Measurements from ENCODE around the gene PWWP2B.

The PWWP2B gene

DNA sequence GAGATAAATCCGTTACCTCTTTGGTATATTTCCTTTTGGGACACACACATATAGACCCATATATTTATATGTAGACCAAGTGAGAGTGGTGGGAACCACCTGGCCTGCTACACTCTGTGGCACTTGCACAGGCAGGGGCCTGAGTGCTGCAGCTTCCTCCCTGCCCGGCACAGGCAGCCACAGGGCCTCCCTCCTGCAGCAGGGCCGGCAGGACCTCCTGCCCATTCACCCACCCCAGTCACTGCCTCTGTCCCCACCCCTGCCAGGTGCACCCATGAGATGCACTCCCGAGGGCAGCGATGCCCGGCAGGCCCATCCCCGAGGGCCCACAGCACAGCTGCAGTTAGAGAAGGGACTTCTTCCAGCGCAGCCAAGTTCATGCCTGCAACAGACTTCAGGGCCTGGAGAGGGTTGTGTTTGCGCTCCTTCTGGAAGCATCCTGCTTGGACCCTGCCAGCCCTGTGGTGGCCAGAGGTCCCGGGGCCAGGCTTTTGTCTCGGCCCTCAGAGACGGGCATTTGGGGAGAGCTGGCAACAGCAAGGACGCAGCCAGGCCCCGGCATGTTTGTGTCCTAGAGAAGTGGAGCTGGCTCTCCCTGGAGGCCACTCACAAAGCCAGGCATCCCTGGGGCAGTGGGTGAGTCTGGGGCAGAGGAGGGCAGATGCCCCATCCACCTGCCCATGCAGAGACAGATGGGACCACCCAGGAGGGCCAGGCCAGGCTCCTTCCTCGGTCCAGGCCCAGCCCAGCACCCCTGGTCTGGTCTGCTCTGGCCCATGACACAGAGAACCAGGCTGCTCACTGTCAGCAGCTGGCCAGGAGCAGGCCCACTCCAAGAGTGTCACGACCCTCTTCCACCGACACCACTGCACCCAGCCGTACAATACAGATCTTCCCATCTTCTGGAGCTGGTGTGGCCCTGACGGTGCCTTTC is 41.4 kb downstream of the PWWP2B start:
- TF ChIP-seq EGR1 (IDR thresholded peaks at IDR 0.05) (no peak), ZBTB7A (IDR thresholded peaks at IDR 0.05; ENCODE audit: low read depth) (no peak), CEBPB (IDR thresholded peaks at IDR 0.05) (no peak), TCF12 (IDR thresholded peaks at IDR 0.05; ENCODE audit: low read depth) (no peak), YY1 (IDR thresholded peaks at IDR 0.05; ENCODE audit: low read depth) (no peak), FOXM1 (IDR thresholded peaks at IDR 0.05; ENCODE audit: borderline replicate concordance, low read depth) (no peak), RAD21 (IDR thresholded peaks at IDR 0.05; ENCODE audit: low read depth) (no peak), TAF1 (IDR thresholded peaks at IDR 0.05; ENCODE audit: low read depth) (no peak), TEAD4 (IDR thresholded peaks at IDR 0.05) (no peak), NFIC (IDR thresholded peaks at IDR 0.05) (no peak), EP300 (IDR thresholded peaks at IDR 0.05; ENCODE audit: borderline replicate concordance) (no peak), CREB1 (IDR thresholded peaks at IDR 0.05; ENCODE audit: low read depth) (no peak)
- TF ChIP-seq, protein P1, sequence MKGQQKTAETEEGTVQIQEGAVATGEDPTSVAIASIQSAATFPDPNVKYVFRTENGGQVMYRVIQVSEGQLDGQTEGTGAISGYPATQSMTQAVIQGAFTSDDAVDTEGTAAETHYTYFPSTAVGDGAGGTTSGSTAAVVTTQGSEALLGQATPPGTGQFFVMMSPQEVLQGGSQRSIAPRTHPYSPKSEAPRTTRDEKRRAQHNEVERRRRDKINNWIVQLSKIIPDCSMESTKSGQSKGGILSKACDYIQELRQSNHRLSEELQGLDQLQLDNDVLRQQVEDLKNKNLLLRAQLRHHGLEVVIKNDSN (IDR thresholded peaks at IDR 0.05): no peak
- TF ChIP-seq, protein P2, sequence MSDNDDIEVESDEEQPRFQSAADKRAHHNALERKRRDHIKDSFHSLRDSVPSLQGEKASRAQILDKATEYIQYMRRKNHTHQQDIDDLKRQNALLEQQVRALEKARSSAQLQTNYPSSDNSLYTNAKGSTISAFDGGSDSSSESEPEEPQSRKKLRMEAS (IDR thresholded peaks at IDR 0.05): no peak
- TF ChIP-seq, protein P3, sequence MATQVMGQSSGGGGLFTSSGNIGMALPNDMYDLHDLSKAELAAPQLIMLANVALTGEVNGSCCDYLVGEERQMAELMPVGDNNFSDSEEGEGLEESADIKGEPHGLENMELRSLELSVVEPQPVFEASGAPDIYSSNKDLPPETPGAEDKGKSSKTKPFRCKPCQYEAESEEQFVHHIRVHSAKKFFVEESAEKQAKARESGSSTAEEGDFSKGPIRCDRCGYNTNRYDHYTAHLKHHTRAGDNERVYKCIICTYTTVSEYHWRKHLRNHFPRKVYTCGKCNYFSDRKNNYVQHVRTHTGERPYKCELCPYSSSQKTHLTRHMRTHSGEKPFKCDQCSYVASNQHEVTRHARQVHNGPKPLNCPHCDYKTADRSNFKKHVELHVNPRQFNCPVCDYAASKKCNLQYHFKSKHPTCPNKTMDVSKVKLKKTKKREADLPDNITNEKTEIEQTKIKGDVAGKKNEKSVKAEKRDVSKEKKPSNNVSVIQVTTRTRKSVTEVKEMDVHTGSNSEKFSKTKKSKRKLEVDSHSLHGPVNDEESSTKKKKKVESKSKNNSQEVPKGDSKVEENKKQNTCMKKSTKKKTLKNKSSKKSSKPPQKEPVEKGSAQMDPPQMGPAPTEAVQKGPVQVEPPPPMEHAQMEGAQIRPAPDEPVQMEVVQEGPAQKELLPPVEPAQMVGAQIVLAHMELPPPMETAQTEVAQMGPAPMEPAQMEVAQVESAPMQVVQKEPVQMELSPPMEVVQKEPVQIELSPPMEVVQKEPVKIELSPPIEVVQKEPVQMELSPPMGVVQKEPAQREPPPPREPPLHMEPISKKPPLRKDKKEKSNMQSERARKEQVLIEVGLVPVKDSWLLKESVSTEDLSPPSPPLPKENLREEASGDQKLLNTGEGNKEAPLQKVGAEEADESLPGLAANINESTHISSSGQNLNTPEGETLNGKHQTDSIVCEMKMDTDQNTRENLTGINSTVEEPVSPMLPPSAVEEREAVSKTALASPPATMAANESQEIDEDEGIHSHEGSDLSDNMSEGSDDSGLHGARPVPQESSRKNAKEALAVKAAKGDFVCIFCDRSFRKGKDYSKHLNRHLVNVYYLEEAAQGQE (IDR thresholded peaks at IDR 0.05; ENCODE audit: low read depth): no peak

DNA sequence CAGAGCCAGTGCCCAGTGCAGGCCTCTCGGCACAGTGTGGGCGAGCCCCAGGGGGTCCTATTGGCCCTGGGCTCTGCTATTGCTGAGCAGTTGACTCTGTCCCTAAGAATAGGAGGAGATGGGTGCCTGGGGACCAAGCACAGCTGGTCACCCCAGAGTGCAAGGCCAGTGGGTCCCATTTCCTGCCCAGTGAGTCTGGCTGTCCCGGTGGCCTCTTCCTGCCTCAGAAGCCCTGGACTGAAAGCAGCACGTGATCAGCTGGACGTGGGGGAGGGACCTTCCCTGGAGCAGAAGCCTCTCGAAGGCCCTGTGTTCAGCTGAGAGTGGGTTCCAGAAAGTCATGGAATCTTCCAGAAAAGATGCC is 42.0 kb downstream of the PWWP2B start:
- no peak for TF ChIP-seq CREB1 (IDR thresholded peaks at IDR 0.05; ENCODE audit: low read depth)
- TF ChIP-seq CEBPB (IDR thresholded peaks at IDR 0.05): no peak
- no peak for TF ChIP-seq TEAD4 (IDR thresholded peaks at IDR 0.05)
- no peak for TF ChIP-seq RAD21 (IDR thresholded peaks at IDR 0.05; ENCODE audit: low read depth)
- TF ChIP-seq, protein P2 (IDR thresholded peaks at IDR 0.05): no peak
- TF ChIP-seq, protein P1 (IDR thresholded peaks at IDR 0.05): no peak
- TF ChIP-seq, protein P3 (IDR thresholded peaks at IDR 0.05; ENCODE audit: low read depth): no peak
- no peak for TF ChIP-seq TCF12 (IDR thresholded peaks at IDR 0.05; ENCODE audit: low read depth)
- no peak for TF ChIP-seq EP300 (IDR thresholded peaks at IDR 0.05; ENCODE audit: borderline replicate concordance)
- no peak for TF ChIP-seq TAF1 (IDR thresholded peaks at IDR 0.05; ENCODE audit: low read depth)
- no peak for TF ChIP-seq YY1 (IDR thresholded peaks at IDR 0.05; ENCODE audit: low read depth)
- no peak for TF ChIP-seq ZBTB7A (IDR thresholded peaks at IDR 0.05; ENCODE audit: low read depth)
- no peak for TF ChIP-seq FOXM1 (IDR thresholded peaks at IDR 0.05; ENCODE audit: borderline replicate concordance, low read depth)
- TF ChIP-seq EGR1 (IDR thresholded peaks at IDR 0.05): no peak
- no peak for TF ChIP-seq NFIC (IDR thresholded peaks at IDR 0.05)

DNA sequence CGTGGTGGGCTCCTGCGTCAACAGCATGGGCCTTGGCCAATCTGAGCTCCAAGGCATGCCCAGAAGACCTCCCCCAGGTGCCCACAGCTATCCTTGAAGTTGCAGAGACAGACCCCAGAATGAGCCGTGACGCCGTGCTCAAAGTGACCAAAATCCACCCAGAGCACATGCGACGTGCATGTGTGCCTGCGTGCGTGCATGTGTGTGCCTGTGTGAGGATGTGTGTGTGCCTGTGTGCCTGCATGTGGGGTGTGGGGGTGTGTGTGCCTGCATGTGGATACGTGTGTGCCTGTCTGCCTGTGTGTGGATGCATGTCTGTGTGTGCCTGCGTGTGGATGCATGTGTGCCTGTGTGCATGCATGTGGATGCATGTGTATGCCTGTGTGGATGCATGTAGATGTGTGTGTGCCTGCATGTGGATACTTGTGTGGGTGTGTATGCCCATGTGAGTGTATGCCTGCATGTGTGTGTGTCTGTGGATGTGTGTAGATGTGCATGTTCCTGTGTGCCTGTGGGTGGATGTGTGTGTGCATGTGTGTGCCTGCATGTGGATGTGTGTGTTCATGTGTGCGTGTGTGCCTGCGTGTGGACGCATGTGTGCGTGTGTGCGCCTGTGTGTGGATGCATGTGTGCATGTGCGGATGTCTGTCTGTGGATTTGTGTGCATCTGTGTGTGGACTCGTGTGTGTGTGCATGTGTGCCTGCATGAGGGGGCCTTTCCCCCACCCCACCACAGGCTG is 42.6 kb downstream of the PWWP2B start:
- TF ChIP-seq RAD21 (IDR thresholded peaks at IDR 0.05; ENCODE audit: low read depth) (no peak), EGR1 (IDR thresholded peaks at IDR 0.05) (no peak), CEBPB (IDR thresholded peaks at IDR 0.05) (no peak), FOXM1 (IDR thresholded peaks at IDR 0.05; ENCODE audit: borderline replicate concordance, low read depth) (no peak), CREB1 (IDR thresholded peaks at IDR 0.05; ENCODE audit: low read depth) (no peak), EP300 (IDR thresholded peaks at IDR 0.05; ENCODE audit: borderline replicate concordance) (no peak), NFIC (IDR thresholded peaks at IDR 0.05) (no peak)
- TF ChIP-seq, protein P2 (IDR thresholded peaks at IDR 0.05): no peak
- TF ChIP-seq, protein P3 (IDR thresholded peaks at IDR 0.05; ENCODE audit: low read depth): no peak
- TF ChIP-seq, protein P1 (IDR thresholded peaks at IDR 0.05): no peak

Data from Ishikawa (cell line).